DLD1 (cell line): ENCODE measurements around the gene FOXP1.

Experiments used
- in situ Hi-C: cut with HindIII; loops from 2 replicates; pipeline ENCODE4 v1.10.0; 2017; ENCODE audit warnings: low sequenced_read_pairs

Gene FOXP1

DNA sequence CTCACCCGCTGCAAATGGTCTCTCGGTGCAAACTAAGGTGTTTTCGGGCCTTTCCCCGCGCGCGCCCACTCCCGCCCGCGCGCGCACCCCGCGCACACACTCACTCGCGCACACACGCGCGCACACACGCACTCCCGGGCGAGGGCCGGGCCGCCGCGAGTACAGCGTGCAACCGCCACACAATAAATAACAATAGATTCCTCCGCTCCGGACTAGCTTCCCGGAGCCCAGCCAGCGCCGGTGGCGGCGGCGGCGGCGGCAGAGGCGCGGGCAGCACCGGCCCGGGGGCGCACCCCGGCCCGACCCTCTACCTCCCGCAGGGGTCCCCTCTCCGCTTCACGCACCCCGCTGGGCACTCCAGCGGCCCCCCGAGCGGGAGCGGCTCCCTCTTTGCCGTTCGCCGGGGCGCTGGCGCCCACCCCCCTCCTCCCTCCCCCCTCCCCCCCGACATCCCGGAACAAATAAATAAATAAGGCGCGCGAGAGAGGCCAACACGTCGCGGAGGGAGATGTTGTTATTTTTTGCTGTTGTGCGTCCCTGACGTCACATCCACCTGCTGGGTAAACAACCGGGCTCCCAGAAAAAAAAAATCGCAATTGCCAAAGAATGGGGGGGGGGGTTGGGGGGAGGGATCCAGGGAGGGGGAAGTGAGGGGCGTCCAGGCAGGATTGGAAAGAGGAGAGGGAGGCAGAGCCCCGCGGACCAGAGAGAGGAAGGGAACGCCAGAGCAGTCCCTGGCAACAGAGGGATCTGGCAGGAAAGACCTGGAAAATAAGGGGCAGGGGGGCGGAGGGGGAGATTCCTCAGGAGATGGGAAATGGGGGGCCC lies at the start of gene FOXP1:
FOXP1 (minus strand) TSS at position 163 of the 828 bp plus-strand sequence. CDS start 385,347 bp downstream, outside the sequence.
- in situ Hi-C loops, result no loop called here

DNA sequence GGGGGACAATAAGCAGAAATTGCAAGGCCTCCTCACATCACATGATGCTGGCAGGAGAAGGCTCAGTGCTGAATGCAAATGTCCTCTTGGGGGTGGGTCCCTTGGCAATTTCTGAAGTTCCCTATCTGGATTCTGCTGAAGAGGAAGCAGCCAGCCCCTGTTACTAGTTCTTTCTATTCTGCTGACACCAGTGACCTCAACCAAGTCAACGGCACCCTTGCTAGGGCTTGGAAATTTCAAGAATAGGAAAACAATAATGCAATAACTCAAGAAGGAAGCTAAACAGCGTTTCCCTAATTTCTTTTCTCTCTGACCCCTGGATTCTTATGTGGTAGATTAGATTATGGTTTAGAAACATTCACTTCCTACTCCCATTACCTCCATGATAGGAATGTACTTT lies 46.2 kb upstream of the FOXP1 start:
- in situ Hi-C loops, result no loop called here

DNA sequence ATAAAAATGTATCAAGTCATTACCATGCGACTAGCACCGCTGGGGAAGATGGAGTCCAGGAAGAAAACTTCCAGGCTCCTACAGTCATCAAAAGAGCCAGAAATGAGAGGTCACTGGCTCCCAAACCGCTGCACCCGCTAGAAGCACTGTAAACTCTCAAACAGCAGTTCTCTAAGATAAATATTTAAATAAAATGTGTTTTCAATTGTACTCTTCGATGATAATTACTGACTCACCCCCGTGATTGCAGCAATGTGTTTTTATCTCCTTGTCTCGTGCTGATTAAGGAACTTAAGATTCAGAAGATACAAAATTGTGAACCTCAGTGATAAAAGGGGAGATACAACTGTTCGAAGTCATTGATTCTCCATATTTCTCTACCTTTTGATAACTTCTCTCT lies 45.8 kb upstream of the FOXP1 start:
- in situ Hi-C loops, result no loop called here

DNA sequence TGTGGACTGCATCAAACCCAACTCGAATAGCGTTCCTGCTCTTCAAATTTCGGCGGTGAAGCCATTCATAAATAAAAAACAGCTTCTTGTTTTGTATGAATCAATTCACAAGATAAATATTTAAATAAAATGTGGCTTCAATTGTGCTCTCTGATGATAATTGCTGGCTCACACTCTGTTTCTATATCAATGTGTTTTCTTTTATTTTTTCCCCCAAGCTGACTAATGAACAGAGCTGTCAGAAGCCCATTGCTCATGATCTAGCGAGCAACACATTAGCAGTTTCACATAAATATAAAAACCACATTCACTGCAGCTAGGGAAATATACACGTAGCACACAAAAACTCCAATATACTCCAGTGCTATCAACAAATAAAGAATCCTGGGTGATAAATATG lies 45.0 kb upstream of the FOXP1 start:
- in situ Hi-C loops, result no loop called here

- in situ Hi-C loops, result no loop called here
Observed at GRCh38 chr3:71625676-71626075, 42.1 kb upstream of the FOXP1 start.

DNA sequence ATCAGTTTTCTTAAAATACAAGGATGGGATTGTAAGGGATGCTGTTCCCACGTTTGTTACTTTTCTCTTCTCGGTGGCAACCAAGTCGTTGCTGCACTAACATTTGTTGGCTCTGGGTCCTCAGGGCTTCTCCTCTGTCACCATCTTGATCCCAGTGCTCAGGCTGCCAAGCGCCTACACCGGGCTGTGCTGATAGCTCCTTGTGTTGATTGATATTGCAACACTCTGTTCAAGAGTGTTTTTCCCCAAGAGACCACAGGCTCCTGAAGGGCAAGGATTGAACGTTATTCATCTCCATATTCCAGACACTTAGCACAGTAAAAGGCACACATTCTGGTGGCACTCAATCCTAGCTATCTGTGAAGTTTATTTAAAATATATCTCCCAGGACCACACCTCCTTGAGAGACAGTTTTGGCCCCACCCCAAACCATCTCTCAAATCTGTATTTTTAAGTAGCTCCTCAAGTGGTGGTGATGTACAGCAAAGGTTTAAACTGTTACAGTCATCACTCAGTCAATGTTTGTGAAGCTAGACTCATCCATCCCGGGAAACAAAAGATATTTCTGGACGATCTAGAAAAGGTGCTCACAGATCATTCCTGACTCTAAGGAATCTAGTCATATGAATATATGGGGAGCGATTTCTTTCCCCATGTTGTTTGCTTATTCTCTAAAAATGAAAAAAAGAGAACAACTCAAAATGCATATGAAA lies 38.5 kb upstream of the FOXP1 start:
- in situ Hi-C loops, result no loop called here

- in situ Hi-C loops, result no loop called here
Observed at GRCh38 chr3:71618538-71618937, 35.0 kb upstream of the FOXP1 start.

DNA sequence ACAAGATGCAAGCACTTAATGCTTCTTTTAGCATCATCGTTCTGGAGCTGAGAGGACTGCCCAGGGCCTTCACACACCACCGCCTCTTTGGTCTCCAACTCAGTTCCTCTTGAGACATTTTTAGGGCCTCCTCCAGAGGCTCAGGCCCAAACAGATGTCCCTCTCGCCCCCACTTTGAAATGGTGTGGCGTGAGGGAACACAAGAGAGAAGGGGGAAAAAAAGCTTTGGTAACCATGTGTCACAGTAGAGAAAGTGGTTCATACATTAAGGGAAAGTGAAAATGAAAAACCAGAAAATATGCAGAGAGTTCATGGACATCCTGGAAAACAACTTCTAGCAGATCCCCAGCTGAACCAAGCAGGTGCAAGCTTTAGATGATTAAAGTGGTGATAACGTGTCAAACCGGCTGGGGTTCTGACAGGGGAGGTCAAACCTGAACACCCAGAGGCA lies 33.1 kb upstream of the FOXP1 start:
- in situ Hi-C loops, result no loop called here

GRCh38 chr3:71614869-71615268 lies 31.3 kb upstream of the FOXP1 start:
- in situ Hi-C loops, result no loop called here

DNA sequence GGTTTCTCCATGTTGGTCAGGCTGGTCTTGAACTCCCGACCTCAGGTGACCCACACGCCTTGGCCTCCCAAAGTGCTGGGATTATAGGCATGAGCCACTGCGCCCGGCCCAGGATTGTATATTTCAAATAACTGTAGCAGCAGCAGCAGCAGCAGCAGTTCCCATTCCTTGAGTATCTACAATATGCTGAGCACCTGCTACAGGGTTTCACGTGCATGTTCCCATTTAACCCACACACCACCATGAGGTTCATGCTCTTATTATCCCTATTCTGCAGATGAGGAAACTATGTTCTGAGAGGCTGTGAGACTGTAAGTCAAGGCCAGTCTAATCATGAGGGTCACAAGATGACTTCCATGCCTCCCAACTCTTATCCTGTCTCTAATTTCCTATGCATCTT lies 30.9 kb upstream of the FOXP1 start:
- in situ Hi-C loops, result no loop called here

DNA sequence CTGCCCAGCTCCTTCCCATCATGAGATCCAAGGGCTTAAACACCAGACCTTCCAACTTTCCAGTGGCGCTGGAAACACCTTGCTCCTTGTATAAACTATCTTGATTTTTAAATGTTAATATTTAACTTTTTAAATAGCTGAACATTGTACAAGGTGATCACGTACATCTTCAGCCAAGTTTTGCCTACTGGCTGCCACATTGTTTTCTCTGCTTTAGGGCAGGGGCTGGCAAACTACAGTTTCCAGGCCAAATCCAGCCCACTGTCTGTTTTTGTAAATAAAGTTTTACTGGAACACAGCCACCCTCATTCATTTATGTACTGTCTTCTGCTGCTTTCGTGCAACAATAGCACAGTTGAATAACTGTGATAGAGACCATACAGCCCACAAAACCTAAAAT lies 27.6 kb upstream of the FOXP1 start:
- in situ Hi-C loops, result no loop called here

DNA sequence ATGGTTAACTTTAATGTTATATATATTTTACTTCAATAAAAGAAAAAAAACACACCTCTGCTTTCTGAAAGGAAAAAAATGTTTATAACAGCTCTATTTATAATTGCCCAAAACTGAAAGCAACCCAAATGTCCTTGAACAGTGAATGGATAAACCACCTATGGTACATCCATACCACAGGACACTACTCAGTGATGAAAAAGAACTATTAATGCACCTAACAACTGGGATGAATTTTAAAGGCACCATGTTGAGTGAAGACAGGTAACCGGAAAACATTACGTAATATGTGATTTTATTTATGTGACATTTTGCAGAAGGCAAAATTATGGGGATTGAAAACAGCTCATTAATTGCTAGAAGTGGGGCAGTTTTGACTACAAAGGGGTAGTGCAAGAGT lies 23.8 kb upstream of the FOXP1 start:
- in situ Hi-C loops, result no loop called here

DNA sequence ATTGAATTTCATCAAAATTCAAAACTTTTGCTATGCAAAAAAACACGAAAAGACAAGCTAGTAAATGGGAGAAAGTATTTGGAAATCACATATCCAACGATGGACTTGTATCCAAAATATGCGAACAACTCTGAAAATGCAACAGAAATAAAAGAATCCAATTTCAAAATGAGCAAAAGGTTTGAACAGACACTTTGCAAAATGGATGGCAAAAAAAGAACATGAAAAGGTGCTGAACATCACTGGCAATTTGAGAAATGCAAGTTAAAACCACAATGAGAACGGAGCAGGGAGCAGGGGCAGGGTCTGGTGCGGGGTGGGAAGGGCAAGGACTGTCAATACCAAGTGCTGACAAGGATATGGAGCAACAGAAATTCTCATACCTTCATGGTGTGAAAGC lies 23.1 kb upstream of the FOXP1 start:
- in situ Hi-C loops, result no loop called here

DNA sequence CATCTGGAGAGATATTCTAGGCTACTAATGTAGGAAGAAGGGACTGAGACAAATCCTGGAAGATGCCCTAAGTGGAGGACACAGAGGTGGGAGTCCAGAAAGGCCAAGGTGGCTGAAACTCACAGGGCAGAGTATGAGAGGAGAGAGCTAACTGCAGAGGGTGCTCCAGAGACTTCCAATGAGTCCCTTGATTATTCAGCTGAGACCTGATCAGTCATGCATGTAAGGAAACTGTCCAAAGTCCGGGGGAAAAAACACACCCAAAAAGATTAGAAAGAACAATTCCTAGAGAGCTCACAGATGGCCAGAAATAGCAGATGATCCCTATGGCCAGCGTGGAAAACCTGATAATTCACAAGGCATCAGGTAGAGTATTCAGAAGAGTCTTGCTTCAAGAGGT lies 18.7 kb upstream of the FOXP1 start:
- in situ Hi-C loops, result no loop called here

- in situ Hi-C loops, result no loop called here
Observed at GRCh38 chr3:71601811-71602210, 18.3 kb upstream of the FOXP1 start.

GRCh38 chr3:71600646-71601288 lies 17.2 kb upstream of the FOXP1 start:
- in situ Hi-C loops, result no loop called here

GRCh38 chr3:71599416-71599815 lies 15.9 kb upstream of the FOXP1 start:
- in situ Hi-C loops, result no loop called here

DNA sequence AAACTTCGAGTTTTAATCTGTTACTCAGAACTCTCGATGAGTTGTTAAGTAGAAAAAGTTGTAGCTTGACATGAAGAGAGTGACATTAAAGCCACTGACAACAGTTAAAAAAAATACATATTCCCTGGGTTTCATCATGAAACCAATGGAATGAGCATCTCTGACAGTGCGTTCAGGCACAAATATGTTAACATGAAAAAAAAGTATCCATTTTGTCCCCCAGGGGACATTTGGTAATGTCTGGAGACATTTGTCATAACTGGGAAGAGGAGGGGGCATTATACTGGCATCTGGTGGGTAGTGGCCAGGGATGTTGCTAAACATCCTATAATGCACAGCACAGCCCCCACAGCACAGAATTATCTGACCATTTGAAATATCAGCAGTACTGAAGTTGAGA lies 14.8 kb upstream of the FOXP1 start:
- in situ Hi-C loops, result no loop called here

DNA sequence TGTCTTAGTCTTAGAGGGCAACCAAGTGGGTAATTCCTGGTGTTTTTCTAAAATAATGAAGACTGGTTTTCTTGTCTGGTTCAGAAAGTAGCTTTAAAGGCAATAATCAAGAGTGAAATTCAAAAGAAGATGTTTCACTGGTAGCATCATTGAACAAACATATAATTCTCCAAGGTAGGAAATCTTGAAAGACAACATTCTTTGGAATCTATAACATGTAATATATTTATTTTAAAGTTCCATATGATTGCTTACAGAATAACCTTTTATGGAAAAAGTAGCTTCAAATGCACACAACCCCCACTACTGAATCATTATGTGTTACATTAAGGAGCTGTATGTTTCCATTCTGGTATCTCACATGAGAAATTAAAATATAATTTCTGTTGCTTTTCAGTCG lies 13.8 kb upstream of the FOXP1 start:
- in situ Hi-C loops, result no loop called here

- in situ Hi-C loops, result no loop called here
Observed at GRCh38 chr3:71593106-71593505, 9.6 kb upstream of the FOXP1 start.

GRCh38 chr3:71591101-71591500 lies 7.6 kb upstream of the FOXP1 start:
- in situ Hi-C loops, result no loop called here

DNA sequence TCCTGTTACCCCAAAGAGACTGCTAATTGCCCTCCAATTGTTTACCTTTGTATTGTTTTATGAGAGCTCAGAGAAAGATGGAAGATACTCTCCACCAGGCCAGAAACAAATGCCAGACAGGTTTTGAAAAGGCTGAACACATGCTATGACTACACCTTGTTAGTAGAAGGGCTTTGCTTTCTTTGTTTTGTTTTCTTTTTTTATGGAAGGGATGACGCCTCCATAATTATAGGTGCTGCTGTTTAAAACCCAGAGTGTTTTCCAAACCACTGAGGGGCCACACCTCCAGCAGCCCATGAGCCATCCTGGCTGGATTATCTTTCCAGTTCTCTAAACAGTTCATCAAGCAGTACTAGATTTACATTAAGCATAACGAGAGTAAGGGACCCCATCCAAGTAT lies 5.6 kb upstream of the FOXP1 start:
- in situ Hi-C loops, result no loop called here
